B cell (primary cell): ENCODE measurements around the gene RNFT2. TPM values are rescaled to one million over a fixed set of nuclear protein-coding genes. Genes with fewer than 3 reads are reported as not detected.

Experiments used
- ATAC-seq: fragments of 200-7000 bp; cut with Tn5 transposase; one replicate; pipeline ENCODE4 v1.10.0; 2021; ENCODE audit warnings: low read depth, mild to moderate bottlenecking, moderate number of reproducible peaks, moderate library complexity
- CTCF ChIA-PET: fragments of 350-600 bp; sonication (Branson Sonifier 250); formaldehyde crosslinking; loops from one replicate; lab custom pipeline; 2021; ENCODE audit warnings: antibody characterized with exemption, inconsistent platforms; lab: Charles Lee
- POLR2A ChIA-PET: fragments of 350-600 bp; sonication (Branson Sonifier 250); formaldehyde crosslinking; loops from one replicate; lab custom pipeline; 2021; ENCODE audit warnings: antibody characterized with exemption; lab: Charles Lee
- DNase-seq: peaks from one replicate; pipeline ENCODE4 v3.0.0; 2013
- H2AFZ ChIP-seq: 2 replicates; pipeline ENCODE4 v1.6.1; 2012; ENCODE audit warnings: mild to moderate bottlenecking, low read depth, low read length; ENCODE audit not compliant: insufficient read depth, poor library complexity, severe bottlenecking
- H3K27ac ChIP-seq, 2 donors: 1 replicate in 1 of 2; 2 replicates in 1 of 2; pipeline ENCODE4 v1.5.1; 2012 to 2013; ENCODE audit warnings: low read length in 2 of 2, mild to moderate bottlenecking in 2 of 2, moderate library complexity in 1 of 2
- H3K27me3 ChIP-seq, 4 experiments: fragments of 200-600 bp in 1 of 4; sonication (generic) in 1 of 4; replicated peaks in 1 of 4; 1 replicate in 2 of 4; 2 replicates in 2 of 4; pipeline versions ENCODE4 v1.6.1 to v1.7.0; 2013 to 2016; ENCODE audit warnings: low read length in 3 of 4, mild to moderate bottlenecking in 2 of 4, mixed read lengths in 1 of 4, moderate library complexity in 1 of 4; ENCODE audit not compliant: insufficient read depth in 4 of 4, control insufficient read depth in 3 of 4; ENCODE audit errors: control extremely low read depth in 1 of 4
- H3K36me3 ChIP-seq, 2 experiments: replicated peaks in 1 of 2; 1 replicate in 1 of 2; 2 replicates in 1 of 2; pipeline versions ENCODE4 v1.6.1 to v1.7.1; 2013; ENCODE audit warnings: low read length in 1 of 2; ENCODE audit not compliant: insufficient read depth in 2 of 2, control insufficient read depth in 1 of 2; ENCODE audit errors: control extremely low read depth in 1 of 2, extremely low read depth in 1 of 2
- H3K4me1 ChIP-seq, 2 donors: fragments of 200-600 bp in 1 of 2; sonication (generic) in 1 of 2; 1 replicate in 1 of 2; 2 replicates in 1 of 2; pipeline versions ENCODE4 v1.5.1 to v1.6.1; 2013 to 2017; ENCODE audit warnings: low read length in 2 of 2; ENCODE audit not compliant: control insufficient read depth in 2 of 2, insufficient read depth in 2 of 2
- H3K4me2 ChIP-seq: replicated peaks from 2 replicates; pipeline ENCODE3; 2012; ENCODE audit warnings: mild to moderate bottlenecking, low read depth, low read length; ENCODE audit not compliant: poor library complexity, severe bottlenecking
- H3K4me3 ChIP-seq, 5 experiments: fragments of 200-600 bp in 1 of 5; sonication (generic) in 1 of 5; 1 replicate in 3 of 5; 2 replicates in 2 of 5; pipeline versions ENCODE4 v1.5.1 to v1.7.0; 2011 to 2016; ENCODE audit warnings: low read length in 4 of 5, mild to moderate bottlenecking in 4 of 5, low read depth in 2 of 5, control low read depth in 1 of 5, moderate library complexity in 1 of 5; ENCODE audit not compliant: insufficient read depth in 1 of 5; ENCODE audit errors: control extremely low read depth in 1 of 5, extremely low read depth in 1 of 5
- H3K79me2 ChIP-seq: fragments of 200-600 bp; sonication (generic); one replicate; pipeline ENCODE4 v1.6.0; 2016; ENCODE audit warnings: low read length; ENCODE audit not compliant: control insufficient read depth, insufficient read depth
- H3K9ac ChIP-seq: fragments of 200-600 bp; sonication (generic); 2 replicates; pipeline ENCODE4 v1.6.1; 2017; ENCODE audit warnings: mild to moderate bottlenecking, low read length, moderate library complexity
- H3K9me3 ChIP-seq, 3 donors: one replicate each; pipeline versions ENCODE4 v1.6.1 to v1.7.1; 2013; ENCODE audit warnings: low read length in 2 of 3; ENCODE audit not compliant: control insufficient read depth in 2 of 3, insufficient read depth in 1 of 3; ENCODE audit errors: control extremely low read depth in 1 of 3
- H4K20me1 ChIP-seq: 2 replicates; pipeline ENCODE4 v1.6.0; 2012; ENCODE audit warnings: mild to moderate bottlenecking, low read length; ENCODE audit not compliant: insufficient read depth, control insufficient read depth, poor library complexity, severe bottlenecking
- H3K27ac Mint-ChIP-seq: one replicate; pipeline ENCODE4 v1.8.0; 2021; ENCODE audit warnings: mixed read lengths
- H3K27me3 Mint-ChIP-seq: one replicate; pipeline ENCODE4 v1.8.0; 2021; ENCODE audit warnings: mixed read lengths
- H3K4me1 Mint-ChIP-seq: one replicate; pipeline ENCODE4 v1.8.0; 2021; ENCODE audit warnings: mixed read lengths
- H3K4me3 Mint-ChIP-seq: one replicate; pipeline ENCODE4 v1.8.0; 2021; ENCODE audit warnings: mixed read lengths
- H3K9me3 Mint-ChIP-seq: one replicate; pipeline ENCODE4 v1.8.0; 2022; ENCODE audit warnings: mixed read lengths; ENCODE audit not compliant: insufficient read depth
- CTCF ChIP-seq: fragments of 200-600 bp; IDR thresholded peaks from one replicate; pipeline ENCODE4 v1.8.0; 2022; ENCODE audit warnings: antibody characterized with exemption, mild to moderate bottlenecking
- EZH2 ChIP-seq: IDR thresholded peaks from 2 replicates; pipeline ENCODE4 v1.6.1; 2012; ENCODE audit warnings: borderline replicate concordance, low read depth, mild to moderate bottlenecking, moderate library complexity, low read length; ENCODE audit not compliant: insufficient read depth, poor library complexity, severe bottlenecking
- WGBS: methylation state at CpG from one replicate; pipeline ENCODE4 v1.1.5; 2013; ENCODE audit warnings: missing lambda C conversion rate; ENCODE audit not compliant: insufficient coverage; 5-methylcytosine and 5-hydroxymethylcytosine counted together
- intact Hi-C: fragments of 100-400 bp; cut with micrococcal nuclease; formaldehyde crosslinking; loops from one replicate; pipeline ENCODE4 v1.10.0; 2022
- polyA plus RNA-seq: library from polyadenylated mRNA; depleted of rRNA; stranded (reverse); fragments of >200 nt; gene quantifications from 2 replicates; pipeline ENCODE4 v1.2.3, GENCODE V29; 2012
- total RNA-seq, 2 donors: library from RNA; stranded (reverse); fragments of 120-200 nt in 1 of 2; gene quantifications; 1 replicate in 1 of 2; 2 replicates in 1 of 2; pipeline versions ENCODE4 v1.2.3 to v1.2.4, GENCODE V29; 2013 to 2022

The RNFT2 gene
- total and polyA plus RNA-seq, 2 donors (not counting 1 experiment from before 2014, with no cell fraction given): 5.2 to 18.2 TPM

- Histone ChIP-seq H3K9me3 (peaks cover 0 to 4% (median 0%) of the 10 kb centered on the region in 3 donors), H3K27me3 (no peaks in the 10 kb centered on the region), H3K4me2 (no peak overlapping the region), H3K9ac (no peak overlapping the region), H3K36me3 (no peaks in the 10 kb centered on the region), H3K4me3 (no peak overlapping the region), H3K27ac (peak overlapping the region in 1 of 2 donors; percentile 7), H4K20me1 (no peaks in the 10 kb centered on the region), H3K4me1 (peaks cover 12 to 45% of the 10 kb centered on the region in 2 donors), H3K79me2 (no peaks in the 10 kb centered on the region), H2AFZ (no peak overlapping the region)
- intact Hi-C loops: no loop called here
- DNase-seq (no peak), ATAC-seq (no peak)
- POLR2A ChIA-PET: interaction anchor here (1.5 kb wide), 1 partner anchor 16 kb away, joined by 3 read pairs; no protein-coding TSS in a partner anchor
- Mint-ChIP-seq H3K4me3 (peak overlapping the region; percentile 78), H3K27ac (peak overlapping the region; percentile 86), H3K27me3 (no peaks in the 10 kb centered on the region), H3K9me3 (no peaks in the 10 kb centered on the region), H3K4me1 (peaks cover 59% of the 10 kb centered on the region)
- TF ChIP-seq CTCF: no peak
- TF ChIP-seq EZH2: no peak
- WGBS: 100% methylated on average over 2 of the region's 4 CpGs
- CTCF ChIA-PET: interaction anchor here (1.6 kb wide), 1 partner anchor 20 kb away, joined by 13 read pairs; the partner anchor contains the start of gene HRK
Measured at GRCh38 chr12:116862167-116862566, 124.1 kb downstream of the RNFT2 start.

GRCh38 chr12:116863275-116863767 is 125.2 kb downstream of the RNFT2 start:
- Histone ChIP-seq H3K4me2 (no peak overlapping the region), H2AFZ (no peak overlapping the region), H3K9me3 (peaks cover 0 to 4% (median 0%) of the 10 kb centered on the region in 3 donors), H3K27ac (no peak overlapping the region), H3K36me3 (no peaks in the 10 kb centered on the region), H3K9ac (no peak overlapping the region), H4K20me1 (no peaks in the 10 kb centered on the region), H3K27me3 (no peaks in the 10 kb centered on the region), H3K79me2 (no peaks in the 10 kb centered on the region), H3K4me3 (no peak overlapping the region), H3K4me1 (peaks cover 5 to 33% of the 10 kb centered on the region in 2 donors)
- peaks cover 47% of the 10 kb centered on the region for H3K4me1 Mint-ChIP-seq
- DNase-seq: peak; percentile 32
- CTCF ChIA-PET: interaction anchor here (0.6 to 1.6 kb wide), 5 partner anchors 9 to 154 kb away, joined by 3 to 13 read pairs (median 5); partner anchors contain the start of gene HRK
- intact Hi-C loops: no loop called here
- no peak for ATAC-seq
- no peaks in the 10 kb centered on the region for H3K27me3 Mint-ChIP-seq
- WGBS: 43% methylated on average over 4 of the region's 6 CpGs
- TF ChIP-seq EZH2 (no peak), CTCF (peak; percentile 47)
- POLR2A ChIA-PET: interaction anchor here (0.7 to 1.4 kb wide), 2 partner anchors 16 to 42 kb away, joined by 3 to 6 read pairs; no protein-coding TSS in a partner anchor
- H3K9me3 Mint-ChIP-seq: no peaks in the 10 kb centered on the region
- peak overlapping the region; percentile 77 for H3K27ac Mint-ChIP-seq
- peak overlapping the region; percentile 50 for H3K4me3 Mint-ChIP-seq
